ENCODE results near the gene CYTH1. TPM values are rescaled to one million over a fixed set of nuclear protein-coding genes. Genes with fewer than 3 reads are reported as not detected.

The CYTH1 gene
- total RNA-seq, 1 experiment from 2014 or later: 9.6 TPM

GRCh38 chr17:78641243-78641642 lies 140.8 kb downstream of the CYTH1 start:
- Histone ChIP-seq H3K36me3 (ENCODE audit: insufficient read depth, low read length) (no peaks in the 10 kb centered on the region), H4K20me1 (ENCODE audit: insufficient read depth, low read depth, low read length) (no peaks in the 10 kb centered on the region), H2AFZ (ENCODE audit: low read length) (no peak overlapping the region), H3K9me2 (replicated peaks; ENCODE audit: insufficient read depth, low read length) (no peaks in the 10 kb centered on the region), H3K9ac (ENCODE audit: low read length) (no peak overlapping the region), H3K4me3 (ENCODE audit: low read length) (no peak overlapping the region), H3K4me1 (ENCODE audit: low read length) (peaks cover 4% of the 10 kb centered on the region; the same call in 1 of the 2 replicates), H3K27ac (ENCODE audit: low read length) (no peak overlapping the region), H3K79me2 (ENCODE audit: low read length) (no peaks in the 10 kb centered on the region), H3K4me2 (ENCODE audit: low read depth, low read length, poor library complexity, severe bottlenecking) (no peak overlapping the region), H3K27me3 (ENCODE audit: low read length) (no peaks in the 10 kb centered on the region), H3K9me3 (ENCODE audit: low read length) (no peaks in the 10 kb centered on the region)
- DNase-seq: no peak

GRCh38 chr17:78640700-78641099 lies 141.4 kb downstream of the CYTH1 start:
- no peak for DNase-seq
- Histone ChIP-seq H3K79me2 (ENCODE audit: low read length) (no peaks in the 10 kb centered on the region), H3K36me3 (ENCODE audit: insufficient read depth, low read length) (no peaks in the 10 kb centered on the region), H3K4me1 (ENCODE audit: low read length) (peaks cover 2% of the 10 kb centered on the region; the same call in 1 of the 2 replicates), H3K9me2 (replicated peaks; ENCODE audit: insufficient read depth, low read length) (no peaks in the 10 kb centered on the region), H2AFZ (ENCODE audit: low read length) (no peak overlapping the region), H3K4me2 (ENCODE audit: low read depth, low read length, poor library complexity, severe bottlenecking) (no peak overlapping the region), H3K27ac (ENCODE audit: low read length) (no peak overlapping the region), H3K27me3 (ENCODE audit: low read length) (no peaks in the 10 kb centered on the region), H4K20me1 (ENCODE audit: insufficient read depth, low read depth, low read length) (no peaks in the 10 kb centered on the region), H3K9ac (ENCODE audit: low read length) (no peak overlapping the region), H3K9me3 (ENCODE audit: low read length) (no peaks in the 10 kb centered on the region), H3K4me3 (ENCODE audit: low read length) (no peak overlapping the region)

DNA sequence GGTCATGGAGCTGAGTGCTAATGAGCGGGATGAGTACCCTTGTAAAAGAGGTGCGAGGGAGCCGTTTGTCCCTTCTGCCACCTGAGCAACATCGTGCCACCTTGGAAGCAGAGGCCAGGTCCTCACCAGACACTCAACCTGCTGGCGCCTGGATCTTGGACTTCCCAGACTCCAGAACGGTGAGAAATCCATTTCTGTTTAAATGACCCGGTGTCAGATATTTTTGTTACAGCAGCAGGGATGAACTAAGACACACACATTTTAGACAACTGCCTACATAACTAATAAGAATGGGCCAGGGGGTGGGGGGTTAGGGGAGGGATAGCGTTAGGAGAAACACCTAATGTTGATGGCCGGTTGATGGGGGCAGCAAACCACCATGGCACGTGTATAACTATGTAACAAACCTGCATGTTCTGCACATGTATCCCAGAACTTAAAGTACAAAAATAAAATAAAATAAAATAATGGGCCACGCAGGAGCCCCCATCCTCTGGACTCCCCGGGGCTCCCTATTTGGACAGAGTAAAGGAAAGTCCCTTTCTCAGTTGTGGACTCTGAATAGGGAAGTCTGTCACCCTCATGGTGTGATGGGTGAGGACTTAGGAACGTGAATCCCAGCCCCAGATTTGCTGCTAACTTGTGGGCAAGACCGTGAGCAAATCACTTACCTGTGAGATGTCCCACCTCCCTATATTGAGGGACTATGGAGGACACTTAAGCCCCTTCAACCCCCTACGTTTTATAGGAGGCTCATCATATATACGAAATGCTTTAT lies 144.2 kb downstream of the CYTH1 start:
- Histone ChIP-seq H3K9ac (ENCODE audit: low read length) (no peak overlapping the region), H3K9me2 (replicated peaks; ENCODE audit: insufficient read depth, low read length) (no peaks in the 10 kb centered on the region), H3K4me1 (ENCODE audit: low read length) (no peaks in the 10 kb centered on the region), H3K27me3 (ENCODE audit: low read length) (no peaks in the 10 kb centered on the region), H3K36me3 (ENCODE audit: insufficient read depth, low read length) (no peaks in the 10 kb centered on the region), H3K79me2 (ENCODE audit: low read length) (no peaks in the 10 kb centered on the region), H2AFZ (ENCODE audit: low read length) (no peak overlapping the region), H3K9me3 (ENCODE audit: low read length) (no peaks in the 10 kb centered on the region), H4K20me1 (ENCODE audit: insufficient read depth, low read depth, low read length) (no peaks in the 10 kb centered on the region), H3K27ac (ENCODE audit: low read length) (no peak overlapping the region), H3K4me3 (ENCODE audit: low read length) (no peak overlapping the region), H3K4me2 (ENCODE audit: low read depth, low read length, poor library complexity, severe bottlenecking) (no peak overlapping the region)
- no peak for DNase-seq

GRCh38 chr17:78637146-78637545 lies 144.9 kb downstream of the CYTH1 start:
- Histone ChIP-seq H3K9me2 (replicated peaks; ENCODE audit: insufficient read depth, low read length) (no peaks in the 10 kb centered on the region), H2AFZ (ENCODE audit: low read length) (no peak overlapping the region), H3K9ac (ENCODE audit: low read length) (no peak overlapping the region), H3K27me3 (ENCODE audit: low read length) (no peaks in the 10 kb centered on the region), H3K4me3 (ENCODE audit: low read length) (no peak overlapping the region), H3K27ac (ENCODE audit: low read length) (no peak overlapping the region), H3K79me2 (ENCODE audit: low read length) (no peaks in the 10 kb centered on the region), H4K20me1 (ENCODE audit: insufficient read depth, low read depth, low read length) (no peaks in the 10 kb centered on the region), H3K4me1 (ENCODE audit: low read length) (no peaks in the 10 kb centered on the region), H3K9me3 (ENCODE audit: low read length) (no peaks in the 10 kb centered on the region), H3K36me3 (ENCODE audit: insufficient read depth, low read length) (no peaks in the 10 kb centered on the region), H3K4me2 (ENCODE audit: low read depth, low read length, poor library complexity, severe bottlenecking) (no peak overlapping the region)
- no peak for DNase-seq

DNA sequence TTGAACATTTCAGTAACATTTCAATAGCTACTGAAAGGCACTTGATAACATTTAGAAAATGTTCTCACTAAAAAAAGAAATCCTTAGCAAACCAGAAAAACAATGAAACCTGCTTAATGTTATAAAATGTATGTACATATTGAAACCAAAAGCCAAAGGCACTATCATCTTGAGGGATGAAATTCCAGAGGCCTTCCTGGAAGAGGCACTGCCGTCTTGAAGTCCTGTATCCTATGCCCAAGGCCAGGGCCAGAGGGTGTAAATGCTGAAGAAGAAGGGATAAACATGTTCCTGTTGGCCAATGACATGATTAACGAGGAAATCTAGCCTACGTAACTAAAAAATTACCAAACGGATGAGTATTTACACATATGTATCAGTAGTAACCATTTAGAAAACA lies 147.9 kb downstream of the CYTH1 start:
- H3K27ac ChIP-seq (ENCODE audit: low read length): no peak overlapping the region
- H4K20me1 ChIP-seq (ENCODE audit: insufficient read depth, low read depth, low read length): no peaks in the 10 kb centered on the region
- H3K9me2 ChIP-seq (replicated peaks; ENCODE audit: insufficient read depth, low read length): no peaks in the 10 kb centered on the region
- H3K4me3 ChIP-seq (ENCODE audit: low read length): no peak overlapping the region
- no peaks in the 10 kb centered on the region for H3K79me2 ChIP-seq (ENCODE audit: low read length)
- H3K36me3 ChIP-seq (ENCODE audit: insufficient read depth, low read length): no peaks in the 10 kb centered on the region
- no peak for DNase-seq
- no peaks in the 10 kb centered on the region for H3K27me3 ChIP-seq (ENCODE audit: low read length)
- H3K9ac ChIP-seq (ENCODE audit: low read length): no peak overlapping the region
- H3K9me3 ChIP-seq (ENCODE audit: low read length): no peaks in the 10 kb centered on the region
- H2AFZ ChIP-seq (ENCODE audit: low read length): no peak overlapping the region
- H3K4me2 ChIP-seq (ENCODE audit: low read depth, low read length, poor library complexity, severe bottlenecking): no peak overlapping the region
- peaks cover 4% of the 10 kb centered on the region for H3K4me1 ChIP-seq (ENCODE audit: low read length)

- Histone ChIP-seq H3K4me2 (ENCODE audit: low read depth, low read length, poor library complexity, severe bottlenecking) (no peak overlapping the region), H3K27me3 (ENCODE audit: low read length) (no peaks in the 10 kb centered on the region), H3K36me3 (ENCODE audit: insufficient read depth, low read length) (no peaks in the 10 kb centered on the region), H3K4me3 (ENCODE audit: low read length) (no peak overlapping the region), H3K27ac (ENCODE audit: low read length) (no peak overlapping the region), H3K9me3 (ENCODE audit: low read length) (no peaks in the 10 kb centered on the region), H4K20me1 (ENCODE audit: insufficient read depth, low read depth, low read length) (no peaks in the 10 kb centered on the region), H3K79me2 (ENCODE audit: low read length) (no peaks in the 10 kb centered on the region), H2AFZ (ENCODE audit: low read length) (no peak overlapping the region), H3K9me2 (replicated peaks; ENCODE audit: insufficient read depth, low read length) (no peaks in the 10 kb centered on the region), H3K4me1 (ENCODE audit: low read length) (peaks cover 4% of the 10 kb centered on the region), H3K9ac (ENCODE audit: low read length) (no peak overlapping the region)
- DNase-seq: no peak
These were observed 152.6 kb downstream of the CYTH1 start for GRCh38 chr17:78629436-78629995.

DNA sequence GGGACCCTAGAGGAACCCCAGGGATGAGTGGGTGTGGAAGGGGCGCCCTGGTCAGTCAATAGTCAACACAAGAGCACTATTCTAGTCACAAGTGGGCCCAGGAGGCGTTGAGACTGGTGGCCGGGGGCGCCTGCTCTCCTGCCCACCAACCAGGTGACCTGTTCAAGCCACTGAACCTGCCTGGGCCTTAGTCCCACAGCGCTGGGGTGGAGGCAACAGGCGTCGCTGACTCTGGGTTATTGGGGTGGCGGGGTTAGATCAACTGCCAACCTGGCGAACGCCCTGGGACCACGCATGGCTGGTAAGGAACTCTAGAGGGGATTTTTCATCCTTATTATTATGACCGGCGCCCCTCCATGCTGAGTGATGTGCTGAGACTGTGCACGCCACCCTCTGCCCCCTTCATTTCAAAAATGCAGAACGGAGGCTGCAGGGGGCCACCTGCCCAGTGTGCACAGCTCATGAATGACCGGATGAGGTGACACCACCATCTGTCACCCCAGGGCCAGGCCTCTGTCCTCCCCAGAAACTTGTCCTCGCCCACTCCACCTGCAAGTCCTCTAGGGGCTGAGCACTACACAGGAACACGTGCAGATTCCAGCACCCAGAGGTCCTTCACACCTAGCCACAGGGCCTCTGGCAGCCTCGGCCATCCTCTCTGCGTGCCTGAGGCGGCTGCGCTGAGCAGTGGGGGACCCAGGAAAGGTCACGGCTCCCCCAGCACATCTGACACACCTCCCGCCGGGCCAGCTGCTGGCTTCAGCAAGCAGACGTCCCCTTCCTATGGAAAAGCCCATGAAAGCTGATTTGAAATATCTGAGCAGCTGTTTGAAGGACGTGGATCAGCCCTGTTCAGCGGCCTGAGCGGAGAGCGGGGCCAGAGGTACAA lies 153.3 kb downstream of the CYTH1 start:
- Histone ChIP-seq H3K9me3 (ENCODE audit: low read length) (no peaks in the 10 kb centered on the region), H3K9me2 (replicated peaks; ENCODE audit: insufficient read depth, low read length) (no peaks in the 10 kb centered on the region), H3K4me3 (ENCODE audit: low read length) (no peak overlapping the region), H3K4me1 (ENCODE audit: low read length) (peaks cover 4% of the 10 kb centered on the region), H3K79me2 (ENCODE audit: low read length) (no peaks in the 10 kb centered on the region), H3K27me3 (ENCODE audit: low read length) (no peaks in the 10 kb centered on the region), H3K27ac (ENCODE audit: low read length) (no peak overlapping the region), H3K9ac (ENCODE audit: low read length) (no peak overlapping the region), H4K20me1 (ENCODE audit: insufficient read depth, low read depth, low read length) (no peaks in the 10 kb centered on the region), H2AFZ (ENCODE audit: low read length) (no peak overlapping the region), H3K4me2 (ENCODE audit: low read depth, low read length, poor library complexity, severe bottlenecking) (no peak overlapping the region), H3K36me3 (ENCODE audit: insufficient read depth, low read length) (no peaks in the 10 kb centered on the region)
- no peak for DNase-seq

Data from Karpas-422 (cell line).